ENCODE measurements around the gene RRP1B. TPM values are rescaled to one million over a fixed set of nuclear protein-coding genes. Genes with fewer than 3 reads are reported as not detected.

Gene RRP1B
- total and polyA plus RNA-seq, 9 of the 15 experiments (the other 6 are each of a cell fraction or from before 2014, with no cell fraction given): 6.8 to 66.6 (median 41.9) TPM

- TF ChIP-seq, protein P1, sequence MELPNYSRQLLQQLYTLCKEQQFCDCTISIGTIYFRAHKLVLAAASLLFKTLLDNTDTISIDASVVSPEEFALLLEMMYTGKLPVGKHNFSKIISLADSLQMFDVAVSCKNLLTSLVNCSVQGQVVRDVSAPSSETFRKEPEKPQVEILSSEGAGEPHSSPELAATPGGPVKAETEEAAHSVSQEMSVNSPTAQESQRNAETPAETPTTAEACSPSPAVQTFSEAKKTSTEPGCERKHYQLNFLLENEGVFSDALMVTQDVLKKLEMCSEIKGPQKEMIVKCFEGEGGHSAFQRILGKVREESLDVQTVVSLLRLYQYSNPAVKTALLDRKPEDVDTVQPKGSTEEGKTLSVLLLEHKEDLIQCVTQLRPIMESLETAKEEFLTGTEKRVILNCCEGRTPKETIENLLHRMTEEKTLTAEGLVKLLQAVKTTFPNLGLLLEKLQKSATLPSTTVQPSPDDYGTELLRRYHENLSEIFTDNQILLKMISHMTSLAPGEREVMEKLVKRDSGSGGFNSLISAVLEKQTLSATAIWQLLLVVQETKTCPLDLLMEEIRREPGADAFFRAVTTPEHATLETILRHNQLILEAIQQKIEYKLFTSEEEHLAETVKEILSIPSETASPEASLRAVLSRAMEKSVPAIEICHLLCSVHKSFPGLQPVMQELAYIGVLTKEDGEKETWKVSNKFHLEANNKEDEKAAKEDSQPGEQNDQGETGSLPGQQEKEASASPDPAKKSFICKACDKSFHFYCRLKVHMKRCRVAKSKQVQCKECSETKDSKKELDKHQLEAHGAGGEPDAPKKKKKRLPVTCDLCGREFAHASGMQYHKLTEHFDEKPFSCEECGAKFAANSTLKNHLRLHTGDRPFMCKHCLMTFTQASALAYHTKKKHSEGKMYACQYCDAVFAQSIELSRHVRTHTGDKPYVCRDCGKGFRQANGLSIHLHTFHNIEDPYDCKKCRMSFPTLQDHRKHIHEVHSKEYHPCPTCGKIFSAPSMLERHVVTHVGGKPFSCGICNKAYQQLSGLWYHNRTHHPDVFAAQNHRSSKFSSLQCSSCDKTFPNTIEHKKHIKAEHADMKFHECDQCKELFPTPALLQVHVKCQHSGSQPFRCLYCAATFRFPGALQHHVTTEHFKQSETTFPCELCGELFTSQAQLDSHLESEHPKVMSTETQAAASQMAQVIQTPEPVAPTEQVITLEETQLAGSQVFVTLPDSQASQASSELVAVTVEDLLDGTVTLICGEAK (IDR thresholded peaks at IDR 0.05): peak; percentile 97
- TF ChIP-seq, protein P1 (CRISPR knock-in tag; IDR thresholded peaks at IDR 0.05): no peak
- TF ChIP-seq TRIM24 (IDR thresholded peaks at IDR 0.05) (peak; percentile 53 to 99), FOXM1 (IDR thresholded peaks at IDR 0.05; ENCODE audit: low read depth) (no peak), FOXM1 (CRISPR knock-in tag; IDR thresholded peaks at IDR 0.05; ENCODE audit: low read depth) (peak; percentile 55; the same call in 1 of the 2 replicates), DPF2 (IDR thresholded peaks at IDR 0.05) (peak; percentile 97), TFAP4 (CRISPR knock-in tag; IDR thresholded peaks at IDR 0.05; ENCODE audit: borderline replicate concordance) (peak; percentile 100), L3MBTL2 (IDR thresholded peaks at IDR 0.05) (peak; percentile 98), ZNF197 (CRISPR knock-in tag; IDR thresholded peaks at IDR 0.05; ENCODE audit: low read depth) (peak; percentile 69; the same call in 1 of the 2 replicates), TEAD2 (tag; IDR thresholded peaks at IDR 0.05) (peak; percentile 89), RBFOX2 (IDR thresholded peaks at IDR 0.05; ENCODE audit: low read depth, low read length) (peak; percentile 86)
- TF ChIP-seq, protein P2, sequence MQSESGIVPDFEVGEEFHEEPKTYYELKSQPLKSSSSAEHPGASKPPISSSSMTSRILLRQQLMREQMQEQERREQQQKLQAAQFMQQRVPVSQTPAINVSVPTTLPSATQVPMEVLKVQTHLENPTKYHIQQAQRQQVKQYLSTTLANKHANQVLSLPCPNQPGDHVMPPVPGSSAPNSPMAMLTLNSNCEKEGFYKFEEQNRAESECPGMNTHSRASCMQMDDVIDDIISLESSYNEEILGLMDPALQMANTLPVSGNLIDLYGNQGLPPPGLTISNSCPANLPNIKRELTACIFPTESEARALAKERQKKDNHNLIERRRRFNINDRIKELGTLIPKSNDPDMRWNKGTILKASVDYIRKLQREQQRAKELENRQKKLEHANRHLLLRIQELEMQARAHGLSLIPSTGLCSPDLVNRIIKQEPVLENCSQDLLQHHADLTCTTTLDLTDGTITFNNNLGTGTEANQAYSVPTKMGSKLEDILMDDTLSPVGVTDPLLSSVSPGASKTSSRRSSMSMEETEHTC (IDR thresholded peaks at IDR 0.05): peak; percentile 96
- TF ChIP-seq, protein P3, sequence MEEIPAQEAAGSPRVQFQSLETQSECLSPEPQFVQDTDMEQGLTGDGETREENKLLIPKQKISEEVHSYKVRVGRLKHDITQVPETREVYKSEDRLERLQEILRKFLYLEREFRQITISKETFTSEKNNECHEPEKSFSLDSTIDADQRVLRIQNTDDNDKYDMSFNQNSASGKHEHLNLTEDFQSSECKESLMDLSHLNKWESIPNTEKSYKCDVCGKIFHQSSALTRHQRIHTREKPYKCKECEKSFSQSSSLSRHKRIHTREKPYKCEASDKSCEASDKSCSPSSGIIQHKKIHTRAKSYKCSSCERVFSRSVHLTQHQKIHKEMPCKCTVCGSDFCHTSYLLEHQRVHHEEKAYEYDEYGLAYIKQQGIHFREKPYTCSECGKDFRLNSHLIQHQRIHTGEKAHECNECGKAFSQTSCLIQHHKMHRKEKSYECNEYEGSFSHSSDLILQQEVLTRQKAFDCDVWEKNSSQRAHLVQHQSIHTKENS (CRISPR knock-in tag; IDR thresholded peaks at IDR 0.05): no peak
- TF ChIP-seq, protein P4, sequence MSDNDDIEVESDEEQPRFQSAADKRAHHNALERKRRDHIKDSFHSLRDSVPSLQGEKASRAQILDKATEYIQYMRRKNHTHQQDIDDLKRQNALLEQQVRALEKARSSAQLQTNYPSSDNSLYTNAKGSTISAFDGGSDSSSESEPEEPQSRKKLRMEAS (CRISPR knock-in tag; IDR thresholded peaks at IDR 0.05): peak; percentile 100
These were observed 69.4 kb downstream of the RRP1B start (continued) for GRCh38 chr21:43728467-43729390.

Measured in K562 (cell line).